ENCODE data around the gene PIK3R3. TPM values are rescaled to one million over a fixed set of nuclear protein-coding genes. Genes with fewer than 3 reads are reported as not detected.

The PIK3R3 gene
- total RNA-seq, 2 donors from 2014 or later: 6.2 to 12.9 TPM

GRCh38 chr1:46102769-46103476 lies 29.5 kb downstream of the PIK3R3 start:
- Histone ChIP-seq H3K4me3 (no peak overlapping the region), H3K4me1 (no peaks in the 10 kb centered on the region), H3K9me3 (no peaks in the 10 kb centered on the region), H3K36me3 (replicated peaks in 1 of 2; ENCODE audit: insufficient read depth in 1 of 2, low read depth in 2 of 2) (no peaks in the 10 kb centered on the region), H3K27ac (no peak overlapping the region), H3K27me3 (no peaks in the 10 kb centered on the region)
- DNase-seq: no peak
- intact Hi-C loops (cut with DNase I): no loop called here
- TF ChIP-seq, protein P1, sequence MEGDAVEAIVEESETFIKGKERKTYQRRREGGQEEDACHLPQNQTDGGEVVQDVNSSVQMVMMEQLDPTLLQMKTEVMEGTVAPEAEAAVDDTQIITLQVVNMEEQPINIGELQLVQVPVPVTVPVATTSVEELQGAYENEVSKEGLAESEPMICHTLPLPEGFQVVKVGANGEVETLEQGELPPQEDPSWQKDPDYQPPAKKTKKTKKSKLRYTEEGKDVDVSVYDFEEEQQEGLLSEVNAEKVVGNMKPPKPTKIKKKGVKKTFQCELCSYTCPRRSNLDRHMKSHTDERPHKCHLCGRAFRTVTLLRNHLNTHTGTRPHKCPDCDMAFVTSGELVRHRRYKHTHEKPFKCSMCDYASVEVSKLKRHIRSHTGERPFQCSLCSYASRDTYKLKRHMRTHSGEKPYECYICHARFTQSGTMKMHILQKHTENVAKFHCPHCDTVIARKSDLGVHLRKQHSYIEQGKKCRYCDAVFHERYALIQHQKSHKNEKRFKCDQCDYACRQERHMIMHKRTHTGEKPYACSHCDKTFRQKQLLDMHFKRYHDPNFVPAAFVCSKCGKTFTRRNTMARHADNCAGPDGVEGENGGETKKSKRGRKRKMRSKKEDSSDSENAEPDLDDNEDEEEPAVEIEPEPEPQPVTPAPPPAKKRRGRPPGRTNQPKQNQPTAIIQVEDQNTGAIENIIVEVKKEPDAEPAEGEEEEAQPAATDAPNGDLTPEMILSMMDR (IDR thresholded peaks at IDR 0.05): no peak
- TF ChIP-seq POLR2A (IDR thresholded peaks at IDR 0.05): no peak
- no peak for ATAC-seq
- WGBS, 2 donors: 85 to 91% methylated on average over 6 of the region's 6 CpGs

DNA sequence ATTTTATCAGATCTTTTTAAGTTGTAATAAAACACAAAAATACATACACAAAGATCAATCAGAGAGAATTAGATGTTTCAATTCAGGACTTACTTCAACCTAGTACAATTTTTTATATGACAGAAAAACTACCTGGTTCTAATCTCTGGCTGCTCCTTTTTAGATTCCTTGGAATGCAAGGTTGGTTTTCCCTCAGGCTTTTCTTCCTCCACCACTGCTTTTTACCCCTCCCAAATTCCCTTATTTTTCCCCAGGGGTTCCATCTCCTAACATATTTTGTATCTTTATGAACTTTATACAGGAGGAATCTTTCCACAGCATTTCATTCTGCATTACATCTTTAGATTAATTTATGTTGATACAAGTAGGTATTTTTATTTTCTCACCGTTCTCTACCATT lies 33.2 kb downstream of the PIK3R3 start:
- Histone ChIP-seq H3K4me3 (no peak overlapping the region), H3K27me3 (no peaks in the 10 kb centered on the region), H3K27ac (no peak overlapping the region), H3K9me3 (no peaks in the 10 kb centered on the region), H3K4me1 (no peaks in the 10 kb centered on the region), H3K36me3 (replicated peaks in 1 of 2; ENCODE audit: insufficient read depth in 1 of 2, low read depth in 2 of 2) (no peaks in the 10 kb centered on the region)
- no peak for DNase-seq
- no peak for TF ChIP-seq POLR2A (IDR thresholded peaks at IDR 0.05)
- TF ChIP-seq, protein P1 (IDR thresholded peaks at IDR 0.05): no peak
- ATAC-seq: no peak
- intact Hi-C loops (cut with DNase I): no loop called here
- 91 to 94% methylated on average over 1 of the region's 1 CpG for WGBS, 2 donors

DNA sequence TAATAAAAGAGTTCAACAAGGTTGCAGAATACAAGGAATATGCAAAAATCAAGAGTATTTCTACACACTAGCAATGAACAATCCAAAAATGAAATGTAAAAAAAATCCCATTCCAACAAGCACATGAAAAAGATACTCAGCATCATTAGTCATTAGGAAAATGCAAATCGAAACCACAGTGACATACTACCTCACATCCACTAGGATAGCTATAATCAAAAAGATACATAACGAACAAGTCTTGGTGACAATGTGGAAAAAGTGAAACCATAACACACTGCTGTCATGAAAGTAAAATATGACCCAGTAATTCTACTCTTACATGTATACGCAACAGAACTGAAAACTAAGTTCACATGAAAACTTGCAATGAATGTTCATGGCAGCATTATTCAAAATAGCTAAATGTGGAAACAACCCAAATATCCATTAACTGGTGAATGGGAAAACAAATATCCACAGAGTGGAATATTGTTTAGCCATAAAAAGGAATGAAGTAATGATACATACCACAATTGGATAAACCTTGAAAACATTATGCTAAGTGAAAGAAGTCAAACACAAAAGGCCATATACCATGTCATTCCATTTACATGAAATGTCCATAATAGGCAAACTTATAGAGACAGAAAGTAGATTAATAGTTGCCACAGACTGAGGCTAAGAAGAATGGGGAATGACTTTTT lies 34.3 kb downstream of the PIK3R3 start:
- TF ChIP-seq, protein P1 (IDR thresholded peaks at IDR 0.05): no peak
- TF ChIP-seq POLR2A (IDR thresholded peaks at IDR 0.05): no peak

GRCh38 chr1:46097149-46097472 lies 35.3 kb downstream of the PIK3R3 start:
- no peak overlapping the region for H3K27ac ChIP-seq
- intact Hi-C loops (cut with DNase I): no loop called here
- H3K4me1 ChIP-seq: no peaks in the 10 kb centered on the region
- H3K36me3 ChIP-seq (replicated peaks in 1 of 2; ENCODE audit: insufficient read depth in 1 of 2, low read depth in 2 of 2): no peaks in the 10 kb centered on the region
- no peaks in the 10 kb centered on the region for H3K27me3 ChIP-seq
- no peaks in the 10 kb centered on the region for H3K9me3 ChIP-seq
- WGBS, 2 donors: 86 to 100% methylated on average over 1 of the region's 1 CpG
- ATAC-seq (no peak), DNase-seq (no peak)
- TF ChIP-seq, protein P1 (IDR thresholded peaks at IDR 0.05): no peak
- no peak for TF ChIP-seq POLR2A (IDR thresholded peaks at IDR 0.05)
- H3K4me3 ChIP-seq: no peak overlapping the region

More for the DNA sequence above, 34.3 kb downstream of the PIK3R3 start:
- 79 to 82% methylated on average over 3 of the region's 3 CpGs for WGBS, 2 donors
- no peak for ATAC-seq
- H3K27ac ChIP-seq: no peak overlapping the region
- H3K4me3 ChIP-seq: no peak overlapping the region
- no peaks in the 10 kb centered on the region for H3K9me3 ChIP-seq
- H3K27me3 ChIP-seq: no peaks in the 10 kb centered on the region
- intact Hi-C loops (cut with DNase I): no loop called here
- DNase-seq: no peak
- H3K4me1 ChIP-seq: no peaks in the 10 kb centered on the region
- no peaks in the 10 kb centered on the region for H3K36me3 ChIP-seq (replicated peaks in 1 of 2; ENCODE audit: insufficient read depth in 1 of 2, low read depth in 2 of 2)
